ENCODE results near the gene RTN4IP1.

GRCh38 chr6:106547601-106548453 lies 81.5 kb downstream of the RTN4IP1 start:
- TF ChIP-seq POLR2AphosphoS5 (IDR thresholded peaks at IDR 0.05) (no peak), POLR2A (IDR thresholded peaks at IDR 0.05) (no peak), CTCF (IDR thresholded peaks at IDR 0.05) (no peak)

Data from breast epithelium (tissue), 3 donors.